Esophagus squamous epithelium (tissue), 5 donors: ENCODE data around the gene NPY1R. TPM values are rescaled to one million over a fixed set of nuclear protein-coding genes. Genes with fewer than 3 reads are reported as not detected.

ENCODE experiments used
- DNase-seq: peaks from one replicate; lab custom pipeline; 2025; lab: John Stamatoyannopoulos, UW
- H3K27ac ChIP-seq, 4 donors: fragments of 200-600 bp; sonication (generic); one replicate each; pipeline ENCODE4 v1.5.1; 2016 to 2019; ENCODE audit warnings: mild to moderate bottlenecking in 1 of 4
- H3K27me3 ChIP-seq, 4 donors: fragments of 200-600 bp; sonication (generic); 1 replicate in 3 of 4; 2 replicates in 1 of 4; pipeline versions ENCODE4 v1.5.1 to v1.6.0; 2017 to 2021; ENCODE audit warnings: antibody characterized with exemption in 1 of 4
- H3K36me3 ChIP-seq, 3 donors: fragments of 200-600 bp; sonication (generic); one replicate each; pipeline ENCODE4 v1.5.1; 2016 to 2019
- H3K4me1 ChIP-seq, 3 donors: fragments of 200-600 bp; sonication (generic); one replicate each; pipeline ENCODE4 v1.5.1; 2017 to 2019
- H3K4me3 ChIP-seq, 4 donors: fragments of 200-600 bp; sonication (generic); 1 replicate in 3 of 4; 2 replicates in 1 of 4; pipeline ENCODE4 v1.5.1; 2016 to 2019; ENCODE audit warnings: mild to moderate bottlenecking in 2 of 4, moderate library complexity in 1 of 4
- H3K9me3 ChIP-seq, 3 donors: fragments of 200-600 bp; sonication (generic); one replicate each; pipeline ENCODE4 v1.5.1; 2016 to 2019
- CTCF ChIP-seq, 6 experiments: fragments of 450-650 bp in 4 of 6; fragments of 200-600 bp in 2 of 6; sonication (generic) in 2 of 6; IDR thresholded peaks; one replicate each; pipeline ENCODE4 v1.5.1; 2016 to 2019; ENCODE audit warnings: antibody characterized with exemption in 6 of 6, mild to moderate bottlenecking in 4 of 6, moderate library complexity in 4 of 6
- POLR2A ChIP-seq, 4 donors: fragments of 450-650 bp; IDR thresholded peaks; one replicate each; pipeline ENCODE4 v1.6.1; 2017; ENCODE audit warnings: antibody characterized with exemption in 4 of 4, mild to moderate bottlenecking in 4 of 4, moderate library complexity in 3 of 4
- WGBS, 2 donors: methylation state at CpG; one replicate each; pipeline ENCODE4 v1.1.5; 2018; 5-methylcytosine and 5-hydroxymethylcytosine counted together
- intact Hi-C: fragments of 100-400 bp; cut with DNase I; formaldehyde crosslinking; loops from one replicate; pipeline ENCODE4 v1.15.0; 2022
- total RNA-seq, 4 donors: library from RNA; depleted of rRNA; stranded (reverse); fragments of >200 nt; gene quantifications; one replicate each; pipeline ENCODE4 v1.1.0, GENCODE V29; 2016
- donor health status: DM: yes; HTN: yes; CAD: no.

NPY1R gene
- total RNA-seq, 4 donors from 2014 or later, result 0.48 to 2.4 (median 1.1) TPM; not detected in 1

GRCh38 chr4:163335384-163335783 lies 3.0 kb upstream of the NPY1R start:
- intact Hi-C loops, result loop anchor here (10.0 kb wide), 1 partner anchor 841 kb away; no protein-coding TSS in a partner anchor
- no peak for TF ChIP-seq CTCF (IDR thresholded peaks at IDR 0.05)
- TF ChIP-seq POLR2A (IDR thresholded peaks at IDR 0.05), result no peak
- H3K4me1 ChIP-seq, result peaks cover 0 to 26% (median 4%) of the 10 kb centered on the region in 3 donors
- H3K27ac ChIP-seq, result no peak overlapping the region
- 70 to 71% methylated on average over 3 of the region's 3 CpGs for WGBS, 2 donors
- no peak overlapping the region for H3K4me3 ChIP-seq
- H3K36me3 ChIP-seq, result no peaks in the 10 kb centered on the region
- H3K27me3 ChIP-seq, result peaks cover 0 to 46% (median 3%) of the 10 kb centered on the region in 4 donors
- DNase-seq, result no peak
- H3K9me3 ChIP-seq, result no peaks in the 10 kb centered on the region

GRCh38 chr4:163331629-163332376 lies 593 bp downstream of the NPY1R start:
- H3K36me3 ChIP-seq, result no peaks in the 10 kb centered on the region
- 2 to 6% methylated on average over 20 to 22 of the region's 58 CpGs for WGBS, 2 donors
- TF ChIP-seq POLR2A (IDR thresholded peaks at IDR 0.05) (no peak), CTCF (IDR thresholded peaks at IDR 0.05) (no peak)
- DNase-seq, result no peak
- peaks cover 0 to 26% (median 4%) of the 10 kb centered on the region in 3 donors for H3K4me1 ChIP-seq
- intact Hi-C loops, result loop anchor here (10.0 kb wide), 1 partner anchor 837 kb away; no protein-coding TSS in a partner anchor
- peak overlapping the region; percentile 29 to 71 (median 46) for H3K4me3 ChIP-seq
- no peak overlapping the region for H3K27ac ChIP-seq
- peaks cover 0 to 55% (median 3%) of the 10 kb centered on the region in 4 donors for H3K27me3 ChIP-seq
- H3K9me3 ChIP-seq, result no peaks in the 10 kb centered on the region

- intact Hi-C loops, result loop anchor here (10.0 kb wide), 1 partner anchor 836 kb away; no protein-coding TSS in a partner anchor
- WGBS, 2 donors, result 42 to 46% methylated on average over 14 of the region's 16 CpGs
- H3K9me3 ChIP-seq, result no peaks in the 10 kb centered on the region
- DNase-seq, result no peak
- peaks cover 0 to 26% (median 4%) of the 10 kb centered on the region in 3 donors for H3K4me1 ChIP-seq
- peaks cover 0 to 49% (median 3%) of the 10 kb centered on the region in 4 donors for H3K27me3 ChIP-seq
- TF ChIP-seq POLR2A (IDR thresholded peaks at IDR 0.05), result no peak
- TF ChIP-seq CTCF (IDR thresholded peaks at IDR 0.05), result no peak
- no peaks in the 10 kb centered on the region for H3K36me3 ChIP-seq
- H3K4me3 ChIP-seq, result peak overlapping the region in 3 of 4 donors; percentile 45 to 71 (median 46)
- H3K27ac ChIP-seq, result no peak overlapping the region
Observed at GRCh38 chr4:163330916-163331628, 1.3 kb downstream of the NPY1R start.

GRCh38 chr4:163317110-163317509 lies 15.3 kb downstream of the NPY1R start:
- TF ChIP-seq CTCF (IDR thresholded peaks at IDR 0.05), result no peak
- TF ChIP-seq POLR2A (IDR thresholded peaks at IDR 0.05), result no peak
- 0 to 100% methylated on average over 1 of the region's 1 CpG for whole genome bisulfite sequencing, 2 donors

GRCh38 chr4:163309466-163309865 lies 22.9 kb downstream of the NPY1R start:
- H3K27me3 ChIP-seq, result no peaks in the 10 kb centered on the region
- H3K27ac ChIP-seq, result no peak overlapping the region
- H3K4me1 ChIP-seq, result no peaks in the 10 kb centered on the region
- H3K36me3 ChIP-seq, result no peaks in the 10 kb centered on the region
- H3K9me3 ChIP-seq, result no peaks in the 10 kb centered on the region
- TF ChIP-seq POLR2A (IDR thresholded peaks at IDR 0.05) (no peak), CTCF (IDR thresholded peaks at IDR 0.05) (no peak)
- 60 to 88% methylated on average over 1 of the region's 1 CpG for WGBS, 2 donors
- H3K4me3 ChIP-seq, result no peak overlapping the region
- intact Hi-C loops, result no loop called here
- no peak for DNase-seq

More at GRCh38 chr4:163317110-163317509, 15.3 kb downstream of the NPY1R start:
- intact Hi-C loops, result no loop called here
- Histone ChIP-seq H3K27me3 (no peaks in the 10 kb centered on the region), H3K9me3 (peaks cover 0 to 22% (median 10%) of the 10 kb centered on the region in 3 donors), H3K27ac (no peak overlapping the region), H3K36me3 (no peaks in the 10 kb centered on the region), H3K4me1 (no peaks in the 10 kb centered on the region), H3K4me3 (no peak overlapping the region)
- DNase-seq, result no peak
